ENCODE results near the gene PARD3.

The PARD3 gene

DNA sequence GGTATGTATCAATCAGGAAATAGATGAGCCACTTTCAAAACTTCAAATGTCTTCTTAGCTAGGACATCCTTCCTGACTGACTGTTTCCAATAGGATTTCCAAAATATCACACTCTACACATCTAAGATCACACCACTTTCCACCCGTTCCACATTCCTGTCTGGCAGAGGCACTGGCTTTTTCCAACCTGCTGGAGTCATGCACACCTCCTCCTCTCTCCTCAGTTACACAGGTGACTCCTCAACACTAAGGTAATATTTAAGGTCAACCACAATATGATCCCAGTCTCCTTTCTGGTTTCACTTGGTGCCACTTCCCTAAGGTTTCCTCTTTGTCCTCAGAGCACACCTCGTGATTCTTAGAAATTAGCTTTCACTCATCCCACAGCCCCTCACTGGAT lies 196.5 kb downstream of the PARD3 start:
- no peak for DNase-seq (ENCODE audit: low spot score)

DNA sequence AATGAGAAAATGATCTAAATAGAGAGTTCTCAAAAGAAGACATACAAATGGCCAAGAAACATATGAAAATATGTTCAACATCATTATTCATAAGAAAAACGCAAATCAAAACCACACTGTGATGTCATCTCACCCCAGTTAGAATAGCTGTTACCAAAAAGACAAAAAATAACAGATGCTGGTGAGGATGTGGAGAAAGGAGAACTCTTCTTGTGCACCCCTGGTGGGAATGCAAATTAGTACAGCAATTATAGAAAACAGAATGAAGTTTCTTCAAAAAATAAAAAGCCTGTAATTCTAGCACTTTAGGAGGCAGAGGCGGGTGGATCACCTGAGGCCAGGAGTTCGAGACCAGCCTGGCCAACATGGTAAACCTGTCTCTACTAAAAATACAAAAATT lies 199.3 kb downstream of the PARD3 start:
- no peak for DNase-seq (ENCODE audit: low spot score)

DNA sequence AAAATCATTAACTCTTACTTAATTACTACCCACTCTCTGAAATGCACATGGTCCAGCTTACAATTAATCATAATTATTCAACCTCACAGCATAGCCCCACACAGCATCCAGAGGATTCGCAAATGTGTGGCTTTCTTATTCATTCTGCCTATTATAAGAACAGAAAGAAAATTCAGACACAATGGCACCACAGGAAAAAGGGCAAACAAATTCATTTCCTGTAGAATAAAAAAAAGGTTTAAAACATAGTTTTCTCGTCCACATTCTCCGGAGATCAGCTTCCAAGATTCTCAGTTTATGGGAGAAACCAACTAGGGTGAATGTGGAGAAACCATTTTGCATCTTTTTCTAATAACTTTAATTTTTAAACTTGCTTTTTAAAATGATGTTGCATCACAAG lies 201.6 kb downstream of the PARD3 start:
- no peak for DNase-seq (ENCODE audit: low spot score)

- DNase-seq (ENCODE audit: low spot score) = no peak
These were observed 202.2 kb downstream of the PARD3 start for GRCh38 chr10:34612938-34613337.

DNA sequence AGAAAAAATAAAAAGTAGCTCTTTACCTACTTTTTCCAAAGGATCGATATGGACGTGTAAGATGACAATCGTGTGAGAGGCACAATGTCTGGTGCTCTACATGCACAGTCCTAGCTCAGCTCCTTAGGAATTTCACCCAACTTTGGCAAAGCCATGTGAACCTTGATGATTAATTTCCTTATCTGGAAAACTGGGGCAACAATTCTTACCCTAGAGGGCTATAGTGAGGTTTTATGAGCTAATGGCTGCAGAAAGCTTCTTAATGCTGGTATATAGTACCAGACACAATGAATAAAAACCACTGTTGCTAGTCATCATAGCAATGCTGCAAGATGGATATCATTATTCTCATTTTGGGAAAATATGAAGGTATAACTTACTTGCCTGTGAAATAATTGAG lies 202.7 kb downstream of the PARD3 start:
- DNase-seq (ENCODE audit: low spot score) = no peak

GRCh38 chr10:34609287-34609940 lies 205.7 kb downstream of the PARD3 start:
- no peak for DNase-seq (ENCODE audit: low spot score)

- DNase-seq (ENCODE audit: low spot score) = no peak
These were observed 207.2 kb downstream of the PARD3 start for GRCh38 chr10:34607894-34608293.

DNA sequence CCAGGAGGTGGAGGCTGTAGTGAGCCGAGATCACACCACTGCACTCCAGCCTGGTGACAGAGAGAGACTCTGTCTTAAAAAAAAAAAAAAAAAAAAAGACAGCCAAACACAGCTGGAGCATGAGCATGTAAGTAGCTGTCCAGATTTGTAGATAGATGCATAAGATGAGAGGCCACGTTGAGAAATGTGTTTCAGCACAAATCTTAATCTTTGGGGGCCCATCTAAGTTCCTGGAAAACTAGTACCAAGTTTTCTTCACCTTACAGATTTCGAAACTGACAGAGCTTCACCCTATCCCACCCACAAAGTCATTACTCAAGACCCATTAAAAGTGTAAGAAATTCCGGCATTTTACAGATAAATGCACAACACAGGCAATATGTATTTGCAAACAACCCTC lies 208.2 kb downstream of the PARD3 start:
- DNase-seq (ENCODE audit: low spot score) = no peak

- DNase-seq (ENCODE audit: low spot score) = no peak
These were observed 212.6 kb downstream of the PARD3 start for GRCh38 chr10:34602478-34602877.

GRCh38 chr10:34601691-34602090 lies 213.4 kb downstream of the PARD3 start:
- no peak for DNase-seq (ENCODE audit: low spot score)

DNA sequence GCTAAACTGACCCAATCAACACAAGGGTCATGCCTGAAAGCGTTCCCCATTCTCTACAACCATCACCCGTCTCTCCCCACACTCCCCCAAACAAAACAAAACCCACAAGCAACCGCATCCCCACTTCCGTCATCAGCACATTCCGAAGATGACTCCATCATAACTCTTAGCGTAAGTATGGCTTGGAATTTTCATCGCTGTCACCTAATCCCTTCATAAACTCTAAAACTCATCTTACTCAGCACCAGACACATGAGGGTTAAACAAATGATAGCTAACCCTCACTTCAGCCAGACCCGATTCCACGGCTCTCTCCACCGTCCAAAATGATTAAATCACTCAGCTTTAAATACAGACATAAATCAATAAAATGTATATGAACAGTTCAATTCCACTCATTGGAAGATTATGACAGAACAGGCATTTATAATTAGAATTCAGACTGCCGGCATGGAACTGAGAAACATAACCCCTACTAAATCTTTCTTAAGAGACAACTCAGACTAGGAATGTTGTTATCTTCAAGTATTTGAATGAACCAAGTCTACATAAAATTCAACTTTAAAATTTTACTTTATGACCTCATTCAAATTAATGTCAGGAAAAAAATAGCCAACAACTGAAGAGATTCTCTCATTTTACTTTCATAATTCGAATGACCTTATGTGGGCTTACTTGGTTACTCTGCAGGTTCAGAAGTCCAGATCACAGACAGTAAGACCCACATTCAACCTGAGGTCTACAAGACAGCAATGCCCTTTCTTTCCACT lies 215.9 kb downstream of the PARD3 start:
- no peak for DNase-seq (ENCODE audit: low spot score)

- no peak for DNase-seq (ENCODE audit: low spot score)
These were observed 218.7 kb downstream of the PARD3 start for GRCh38 chr10:34596351-34596750.

DNA sequence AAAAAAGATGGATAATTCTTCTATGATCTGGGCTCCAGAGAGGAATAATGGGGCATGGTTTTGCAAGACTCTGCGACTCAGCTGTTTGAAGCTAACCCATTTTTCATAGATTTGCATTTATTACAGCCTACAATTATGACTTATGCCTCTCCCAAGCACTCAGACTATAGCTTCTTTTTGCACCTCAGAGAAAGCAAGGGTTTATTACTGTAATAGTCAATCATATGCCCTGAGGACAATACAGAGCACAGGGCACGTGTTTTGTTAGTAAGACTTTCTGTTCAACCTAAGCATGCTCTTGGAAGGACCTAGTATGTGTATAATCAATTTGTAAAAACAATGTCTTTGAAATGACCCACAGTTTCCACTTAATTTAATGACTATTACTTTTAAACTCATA lies 221.2 kb downstream of the PARD3 start:
- no peak for DNase-seq (ENCODE audit: low spot score)

DNA sequence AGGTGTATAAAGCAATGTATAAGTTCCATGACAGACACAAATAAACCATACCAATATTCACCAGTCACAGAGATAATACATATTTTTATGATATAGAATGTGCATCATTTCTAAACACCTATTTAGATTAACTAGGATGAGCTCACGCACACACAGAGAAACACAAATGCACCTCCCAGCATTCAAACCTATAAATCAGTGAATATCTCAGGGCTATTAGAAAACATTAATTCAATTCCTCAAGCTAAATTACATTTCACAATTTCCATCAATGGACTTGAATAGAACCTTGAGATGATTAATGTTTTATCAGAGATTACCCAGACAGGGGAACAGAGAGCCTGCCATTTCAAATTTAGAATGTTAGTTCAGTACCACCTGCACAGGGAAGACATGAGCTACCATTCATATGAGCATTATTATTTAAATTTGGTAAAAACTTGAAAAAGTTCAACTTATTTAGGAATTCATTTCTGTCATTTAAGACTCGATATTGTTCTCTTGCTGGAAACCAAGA lies 221.7 kb downstream of the PARD3 start:
- DNase-seq (ENCODE audit: low spot score) = no peak

DNA sequence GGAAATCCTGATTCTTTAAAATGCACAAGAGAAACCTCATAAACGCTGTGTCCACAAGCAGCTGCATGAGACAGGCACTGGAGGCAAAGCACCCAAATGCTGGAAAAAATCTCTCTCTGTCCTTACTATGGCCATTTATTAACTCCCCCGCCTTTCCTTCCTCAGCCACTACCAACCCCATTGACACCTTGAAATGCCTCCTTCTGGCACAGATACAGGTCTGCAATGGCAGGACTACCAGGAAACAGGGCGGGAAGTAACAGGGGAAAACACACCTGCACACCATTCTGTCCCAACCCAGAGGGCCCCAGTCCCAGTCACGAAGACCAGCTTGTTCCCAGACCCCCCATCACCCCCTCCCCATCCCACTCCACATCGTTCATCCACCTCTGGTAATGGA lies 224.3 kb downstream of the PARD3 start:
- DNase-seq (ENCODE audit: low spot score) = no peak

- DNase-seq (ENCODE audit: low spot score) = no peak
These were observed 225.8 kb downstream of the PARD3 start for GRCh38 chr10:34589275-34589674.

DNA sequence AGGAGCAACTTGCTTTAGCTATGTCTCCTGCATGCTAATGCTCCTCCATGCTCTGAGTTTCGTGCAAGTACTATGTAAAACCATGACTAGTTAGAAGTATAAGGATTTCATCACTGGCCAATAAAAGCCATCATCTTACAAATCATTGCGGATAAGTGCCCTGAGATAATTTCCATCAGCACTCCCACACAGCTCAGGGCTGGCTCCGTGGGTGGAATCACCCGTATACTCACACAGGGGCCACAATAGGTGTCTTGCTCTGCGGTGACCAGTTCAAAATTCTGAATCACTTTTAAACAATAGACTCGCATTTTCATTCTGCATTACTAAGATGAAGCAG lies 227.4 kb downstream of the PARD3 start:
- DNase-seq (ENCODE audit: low spot score) = no peak

- DNase-seq (ENCODE audit: low spot score) = no peak
These were observed 228.0 kb downstream of the PARD3 start for GRCh38 chr10:34587002-34587679.

- DNase-seq (ENCODE audit: low spot score) = no peak
These were observed 229.5 kb downstream of the PARD3 start for GRCh38 chr10:34585422-34586112.

DNA sequence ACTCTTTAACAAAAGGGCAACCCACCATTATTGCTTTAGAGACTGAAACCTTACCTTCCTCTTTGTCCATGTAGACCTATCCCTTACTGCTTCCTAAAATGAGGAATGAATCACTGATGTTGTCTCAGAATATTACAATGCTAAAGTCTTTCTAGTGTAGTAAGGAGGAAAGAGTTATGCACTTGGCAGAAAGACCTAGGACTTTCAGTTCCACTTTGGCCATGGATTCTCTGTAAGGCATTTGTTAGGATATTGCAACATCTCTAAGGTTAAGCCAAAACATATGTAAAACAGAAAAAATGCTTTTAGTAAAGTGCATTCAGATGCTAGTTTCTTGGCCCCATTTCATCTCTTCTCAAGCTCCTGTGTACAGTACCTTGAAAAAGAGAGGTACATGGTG lies 230.9 kb downstream of the PARD3 start:
- DNase-seq (ENCODE audit: low spot score) = no peak

DNA sequence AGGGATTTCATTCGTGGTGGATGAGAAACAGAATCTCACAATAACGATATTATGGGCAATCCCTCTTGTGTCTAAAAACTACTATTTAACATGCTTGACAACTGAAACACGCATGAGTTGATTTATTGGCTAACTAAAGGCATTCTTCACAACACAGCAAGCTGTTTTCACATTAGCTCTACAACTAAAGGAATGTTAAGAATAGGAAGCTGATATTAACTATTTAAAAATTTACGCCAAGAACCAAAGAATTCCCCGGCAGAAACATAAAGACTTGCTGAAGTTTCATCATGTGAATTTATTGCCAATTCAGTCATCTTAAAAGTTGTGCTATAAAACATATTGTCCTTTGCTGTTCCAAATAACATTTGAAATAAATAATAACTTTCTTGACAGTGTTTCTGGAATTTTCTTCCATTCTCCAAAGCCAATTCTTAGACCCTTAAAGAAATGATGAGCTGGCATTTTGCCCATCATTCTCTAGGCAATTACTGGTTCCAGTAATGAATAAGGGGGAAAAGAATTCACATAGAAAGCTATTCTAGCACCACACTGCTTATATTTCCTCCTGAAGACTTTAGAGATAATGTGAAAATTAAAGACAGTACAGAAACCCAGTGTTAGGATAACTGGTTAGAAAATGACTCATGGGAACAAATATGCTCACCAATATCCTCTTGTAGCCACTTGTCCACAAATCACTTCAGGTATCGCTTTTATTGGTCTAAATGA lies 233.1 kb downstream of the PARD3 start:
- no peak for DNase-seq (ENCODE audit: low spot score)

DNA sequence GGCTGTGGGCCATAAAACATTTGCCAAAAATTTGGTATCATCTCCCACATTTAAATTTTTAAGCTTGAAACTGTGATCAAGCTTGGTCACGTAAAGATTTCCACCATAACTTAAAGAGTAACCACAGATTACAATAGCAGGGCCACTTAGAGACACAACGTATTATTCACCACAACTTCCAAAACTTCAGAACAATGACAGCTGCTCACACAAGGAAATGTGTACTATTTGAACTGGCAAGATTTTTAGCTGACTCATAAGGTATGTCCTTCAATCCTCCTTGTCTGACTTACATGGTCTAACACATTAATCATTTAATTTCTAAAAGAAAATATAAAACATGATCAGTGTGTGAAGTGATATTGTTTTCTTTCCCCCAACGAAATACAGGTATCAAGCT lies 234.5 kb downstream of the PARD3 start:
- no peak for DNase-seq (ENCODE audit: low spot score)

All from globus pallidus (tissue), 1 donor.